Measurements from ENCODE around the gene ABCA2.
"Not testable (repeated sequence)": the region's sequence is repeated elsewhere in the genome, so short reads cannot be mapped to it uniquely, and the experiment has no call there.

Gene ABCA2

DNA sequence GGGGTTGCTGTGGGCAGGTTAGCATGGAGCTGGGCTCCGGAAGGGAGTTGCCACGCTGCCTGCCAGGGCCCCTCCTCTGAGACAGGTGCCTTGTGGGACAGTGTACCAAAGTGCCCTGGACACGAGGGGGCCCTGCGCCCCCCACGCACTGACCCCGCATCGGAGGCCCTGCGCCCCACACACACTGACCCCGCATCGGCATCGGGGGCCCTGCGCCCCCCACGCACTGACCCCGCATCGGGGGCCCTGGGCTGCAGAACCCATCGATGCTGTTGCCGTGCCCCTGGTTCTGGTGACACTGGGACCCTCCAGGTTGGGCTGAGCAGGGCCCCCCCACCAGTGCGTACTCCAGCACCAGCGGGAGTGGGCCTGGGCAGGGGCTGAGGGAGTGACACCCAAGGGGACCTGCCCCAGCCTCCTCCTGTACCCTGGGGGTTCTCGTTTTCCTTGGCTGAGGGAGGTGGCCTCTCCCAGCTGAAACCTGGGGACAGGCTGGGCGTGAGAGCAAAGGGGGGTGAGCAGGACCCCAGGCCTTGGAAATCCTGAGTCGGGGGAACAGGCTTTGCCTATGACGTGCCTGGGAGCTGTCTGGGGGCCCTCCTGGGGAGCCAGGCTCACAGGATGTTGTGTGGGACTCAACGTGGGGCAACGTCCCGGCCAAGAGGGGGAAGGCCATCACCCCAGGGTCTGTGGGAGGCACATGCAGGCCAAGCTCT is 35.4 kb upstream of the ABCA2 start:
- no peak for TF ChIP-seq CTCF (IDR thresholded peaks at IDR 0.05; ENCODE audit: low read depth, low read length, missing control alignments)
- in situ Hi-C loops (cut with HindIII; ENCODE audit: low sequenced_read_pairs): no loop called here
- H3K4me3 ChIP-seq (ENCODE audit: low read depth, low read length): no peak overlapping the region
- DNase-seq (ENCODE audit: low read depth): no peak

DNA sequence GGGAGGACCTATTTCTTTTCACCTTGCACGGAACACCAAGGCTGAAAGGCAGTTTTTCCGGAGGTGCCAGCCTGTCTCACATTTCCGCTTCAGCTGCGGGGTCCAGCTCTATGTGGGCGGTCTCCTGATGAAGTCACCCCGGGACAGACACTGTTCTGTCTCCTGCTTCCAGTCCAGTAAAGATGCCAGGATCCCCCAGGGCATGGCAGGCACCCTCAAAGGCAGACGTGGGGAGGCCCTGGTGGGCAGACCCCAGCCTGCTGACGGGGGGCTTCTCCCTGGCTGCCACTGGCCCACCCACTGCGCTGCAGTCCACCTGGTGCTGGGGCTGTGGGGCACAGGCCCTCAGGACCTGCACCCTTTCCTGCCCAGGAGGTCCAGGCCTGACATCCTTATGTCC is 34.8 kb upstream of the ABCA2 start:
- H3K4me3 ChIP-seq (ENCODE audit: low read depth, low read length); DNase-seq (ENCODE audit: low read depth); in situ Hi-C loops (cut with HindIII; ENCODE audit: low sequenced_read_pairs): not testable (repeated sequence)

GRCh38 chr9:137062384-137062783 is 34.3 kb upstream of the ABCA2 start:
- H3K4me3 ChIP-seq (ENCODE audit: low read depth, low read length): no peak overlapping the region
- no peak for TF ChIP-seq CTCF (IDR thresholded peaks at IDR 0.05; ENCODE audit: low read depth, low read length, missing control alignments)
- in situ Hi-C loops (cut with HindIII; ENCODE audit: low sequenced_read_pairs): no loop called here
- no peak for DNase-seq (ENCODE audit: low read depth)

GRCh38 chr9:137058521-137059234 is 30.6 kb upstream of the ABCA2 start:
- H3K4me3 ChIP-seq (ENCODE audit: low read depth, low read length): no peak overlapping the region
- TF ChIP-seq CTCF (IDR thresholded peaks at IDR 0.05; ENCODE audit: low read depth, low read length, missing control alignments): no peak
- in situ Hi-C loops (cut with HindIII; ENCODE audit: low sequenced_read_pairs): no loop called here
- no peak for DNase-seq (ENCODE audit: low read depth)

DNA sequence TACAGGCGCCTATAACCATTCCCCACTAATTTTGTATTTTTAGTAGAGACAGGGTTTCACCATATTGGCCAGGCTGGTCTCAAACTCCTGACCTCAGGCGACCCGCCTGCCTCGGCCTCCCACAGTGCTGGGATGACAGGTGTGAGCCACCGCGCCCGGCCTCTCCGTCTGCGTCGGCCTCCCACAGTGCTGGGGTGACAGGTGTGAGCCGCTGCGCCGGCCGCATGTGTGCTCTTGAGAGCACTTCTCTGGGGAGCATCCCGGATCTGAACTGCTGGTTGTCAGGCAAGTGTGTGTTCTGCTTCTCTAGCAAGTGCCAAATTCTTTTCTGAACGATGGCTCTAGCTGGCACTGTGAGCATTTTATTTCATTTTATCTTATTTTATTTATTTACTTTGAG is 29.5 kb upstream of the ABCA2 start:
- no peak overlapping the region for H3K4me3 ChIP-seq (ENCODE audit: low read depth, low read length)
- no peak for TF ChIP-seq CTCF (IDR thresholded peaks at IDR 0.05; ENCODE audit: low read depth, low read length, missing control alignments)
- DNase-seq (ENCODE audit: low read depth): no peak
- in situ Hi-C loops (cut with HindIII; ENCODE audit: low sequenced_read_pairs): no loop called here

GRCh38 chr9:137056739-137057415 is 28.8 kb upstream of the ABCA2 start:
- no peak overlapping the region for H3K4me3 ChIP-seq (ENCODE audit: low read depth, low read length)
- DNase-seq (ENCODE audit: low read depth): no peak
- in situ Hi-C loops (cut with HindIII; ENCODE audit: low sequenced_read_pairs): no loop called here
- no peak for TF ChIP-seq CTCF (IDR thresholded peaks at IDR 0.05; ENCODE audit: low read depth, low read length, missing control alignments)

All from astrocyte of the cerebellum (primary cell).